H1 (cell line): ENCODE results near the gene ALOX15B. TPM values are rescaled to one million over a fixed set of nuclear protein-coding genes. Genes with fewer than 3 reads are reported as not detected.

Source experiments
- CTCF ChIA-PET: fragments of 300-600 bp; sonication (Branson Sonifier 250); formaldehyde crosslinking; loops from one replicate; lab custom pipeline; 2021; ENCODE audit not compliant: partially characterized antibody; lab: Charles Lee
- POLR2A ChIA-PET: fragments of 300-600 bp; sonication (Branson Sonifier 250); formaldehyde crosslinking; loops from one replicate; lab custom pipeline; 2021; ENCODE audit warnings: inconsistent platforms; ENCODE audit not compliant: partially characterized antibody; lab: Charles Lee
- DNase-seq, 2 experiments: peaks; one replicate each; pipeline versions ENCODE4 v3.0.0 to v3.0.0-alpha.2; 2010 to 2022; ENCODE audit warnings: low spot score in 2 of 2, low read depth in 1 of 2, mixed read lengths in 1 of 2
- FAIRE-seq: peaks from 2 replicates; lab custom pipeline; 2011; peaks lifted over from hg19 to GRCh38; lab: Jason Lieb, UNC
- H2AFZ ChIP-seq: 2 replicates; pipeline ENCODE4 v1.8.1; 2012; ENCODE audit warnings: low read length, inconsistent platforms
- H2AK5ac ChIP-seq: 2 replicates; pipeline ENCODE4 v1.6.1; 2013; ENCODE audit warnings: low read depth, low read length
- H2BK120ac ChIP-seq: replicated peaks from 2 replicates; pipeline ENCODE3; 2013; ENCODE audit warnings: low read depth, low read length, inconsistent platforms
- H2BK12ac ChIP-seq: 2 replicates; pipeline ENCODE4 v1.6.1; 2013; ENCODE audit warnings: low read depth, low read length
- H2BK15ac ChIP-seq: 2 replicates; pipeline ENCODE4 v1.6.1; 2013; ENCODE audit warnings: low read length
- H2BK20ac ChIP-seq: 2 replicates; pipeline ENCODE4 v1.6.1; 2013; ENCODE audit warnings: low read length
- H2BK5ac ChIP-seq: 2 replicates; pipeline ENCODE4 v1.6.1; 2013; ENCODE audit warnings: low read depth, low read length
- H3K14ac ChIP-seq: 2 replicates; pipeline ENCODE4 v1.6.1; 2013; ENCODE audit warnings: inconsistent platforms; ENCODE audit not compliant: insufficient read length
- H3K18ac ChIP-seq: 2 replicates; pipeline ENCODE4 v1.6.1; 2013; ENCODE audit warnings: low read length; ENCODE audit errors: extremely low read depth
- H3K23ac ChIP-seq: 2 replicates; pipeline ENCODE4 v1.6.1; 2013; ENCODE audit warnings: inconsistent platforms; ENCODE audit not compliant: insufficient read length
- H3K23me2 ChIP-seq: 2 replicates; pipeline ENCODE4 v1.6.1; 2013; ENCODE audit warnings: low read depth, low read length
- H3K27ac ChIP-seq: 2 replicates; pipeline ENCODE4 v1.6.1; 2011; ENCODE audit warnings: low read depth, low read length, inconsistent platforms
- H3K27me3 ChIP-seq, 4 experiments: replicated peaks in 1 of 4; 1 replicate in 1 of 4; 2 replicates in 3 of 4; pipeline versions ENCODE4 v1.6.1 to v1.8.1; 2011 to 2013; ENCODE audit warnings: low read length in 3 of 4, mild to moderate bottlenecking in 3 of 4, inconsistent platforms in 2 of 4, mixed read lengths in 2 of 4, moderate library complexity in 1 of 4; ENCODE audit not compliant: control insufficient read depth in 3 of 4, insufficient read depth in 3 of 4; ENCODE audit errors: extremely low read depth in 1 of 4
- H3K36me3 ChIP-seq, 4 experiments: 2 replicates each; pipeline versions ENCODE4 v1.6.1 to v1.8.1; 2011 to 2013; ENCODE audit warnings: mild to moderate bottlenecking in 4 of 4, low read length in 3 of 4, moderate library complexity in 2 of 4, control low read depth in 1 of 4, inconsistent platforms in 1 of 4; ENCODE audit not compliant: insufficient read depth in 4 of 4, control insufficient read depth in 2 of 4
- H3K4ac ChIP-seq: replicated peaks from 2 replicates; pipeline ENCODE3; 2013; ENCODE audit warnings: low read length, low read depth, mixed read lengths, inconsistent platforms; ENCODE audit not compliant: insufficient read length
- H3K4me1 ChIP-seq, 4 experiments: replicated peaks in 1 of 4; 1 replicate in 1 of 4; 2 replicates in 3 of 4; pipeline versions ENCODE4 v1.6.1 to v1.8.1; 2011 to 2013; ENCODE audit warnings: low read length in 3 of 4, inconsistent platforms in 2 of 4, mixed read lengths in 1 of 4; ENCODE audit not compliant: insufficient read depth in 4 of 4, control insufficient read depth in 3 of 4
- H3K4me2 ChIP-seq, 2 experiments: 2 replicates each; pipeline versions ENCODE4 v1.6.1 to v1.8.1; 2011 to 2013; ENCODE audit warnings: low read depth in 2 of 2, low read length in 2 of 2, control low read depth in 1 of 2, inconsistent platforms in 1 of 2, mild to moderate bottlenecking in 1 of 2; ENCODE audit not compliant: insufficient read depth in 1 of 2
- H3K4me3 ChIP-seq, 4 experiments: fragments of 200-600, 300-600 bp in 1 of 4; sonication (generic), shearing (Covaris generic), sonication (Bioruptor Twin) in 1 of 4; 2 replicates each; pipeline versions ENCODE4 v1.5.1 to v1.8.1; 2011 to 2016; ENCODE audit warnings: low read length in 4 of 4, low read depth in 3 of 4, control low read depth in 2 of 4, inconsistent platforms in 2 of 4, mild to moderate bottlenecking in 2 of 4, mixed read lengths in 1 of 4, moderate library complexity in 1 of 4; ENCODE audit not compliant: insufficient read depth in 2 of 4; ENCODE audit errors: extremely low read depth in 1 of 4
- H3K56ac ChIP-seq: replicated peaks from 2 replicates; pipeline ENCODE3; 2013; ENCODE audit warnings: low read depth, mild to moderate bottlenecking, mixed read lengths, low read length, inconsistent platforms; ENCODE audit not compliant: insufficient read length
- H3K79me1 ChIP-seq: 2 replicates; pipeline ENCODE4 v1.6.1; 2013; ENCODE audit warnings: low read depth, low read length, control low read depth
- H3K79me2 ChIP-seq, 2 experiments: 2 replicates each; pipeline versions ENCODE4 v1.6.1 to v1.8.1; 2012 to 2013; ENCODE audit warnings: low read length in 2 of 2, mild to moderate bottlenecking in 2 of 2, inconsistent platforms in 1 of 2; ENCODE audit not compliant: insufficient read depth in 2 of 2, control insufficient read depth in 1 of 2
- H3K9ac ChIP-seq, 4 experiments: replicated peaks in 1 of 4; 1 replicate in 1 of 4; 2 replicates in 3 of 4; pipeline versions ENCODE4 v1.6.1 to v1.8.1; 2011 to 2013; ENCODE audit warnings: low read depth in 3 of 4, low read length in 3 of 4, control low read depth in 2 of 4, mild to moderate bottlenecking in 2 of 4, moderate library complexity in 2 of 4, inconsistent platforms in 1 of 4; ENCODE audit errors: extremely low read depth in 1 of 4
- H3K9me3 ChIP-seq, 2 experiments: 2 replicates each; pipeline versions ENCODE4 v1.6.1 to v1.8.1; 2012 to 2013; ENCODE audit warnings: mild to moderate bottlenecking in 2 of 2, moderate library complexity in 2 of 2, control low read depth in 1 of 2, inconsistent platforms in 1 of 2, low read depth in 1 of 2, low read length in 1 of 2, mixed read lengths in 1 of 2; ENCODE audit not compliant: insufficient read depth in 2 of 2
- H4K20me1 ChIP-seq, 2 experiments: replicated peaks in 1 of 2; 2 replicates each; pipeline versions ENCODE3 to v1.8.1; 2011 to 2013; ENCODE audit warnings: inconsistent platforms in 2 of 2, low read length in 2 of 2, mild to moderate bottlenecking in 1 of 2; ENCODE audit not compliant: insufficient read depth in 2 of 2, control insufficient read depth in 1 of 2
- H4K5ac ChIP-seq: 2 replicates; pipeline ENCODE4 v1.6.1; 2013; ENCODE audit warnings: low read length, low read depth, mixed read lengths, inconsistent platforms; ENCODE audit not compliant: insufficient read length
- H4K8ac ChIP-seq: 2 replicates; pipeline ENCODE4 v1.8.0; 2013; ENCODE audit warnings: mild to moderate bottlenecking, moderate library complexity, low read length, inconsistent platforms; ENCODE audit not compliant: insufficient read depth; ENCODE audit errors: extremely low read depth
- H4K91ac ChIP-seq: replicated peaks from 2 replicates; pipeline ENCODE3; 2013; ENCODE audit warnings: low read length, mixed read lengths, inconsistent platforms; ENCODE audit not compliant: insufficient read length
- HDAC2 ChIP-seq, 2 experiments: fragments of 300-600 bp in 1 of 2; sonication (generic) in 1 of 2; IDR thresholded peaks; 2 replicates each; pipeline ENCODE4 v1.6.1; 2011 to 2012; ENCODE audit warnings: low read depth in 2 of 2, low read length in 2 of 2, mild to moderate bottlenecking in 2 of 2, moderate library complexity in 2 of 2, borderline replicate concordance in 1 of 2, inconsistent platforms in 1 of 2
- KDM1A ChIP-seq: fragments of 200-600, 300-600 bp; sonication (generic); IDR thresholded peaks from 2 replicates; pipeline ENCODE4 v1.7.1; 2016; ENCODE audit warnings: mild to moderate bottlenecking, low read length, borderline replicate concordance
- SRF ChIP-seq: IDR thresholded peaks from 2 replicates; pipeline ENCODE4 v1.6.1; 2011; ENCODE audit warnings: mild to moderate bottlenecking, low read depth, low read length, moderate library complexity
- WGBS, 2 experiments: shearing (Covaris generic) in 1 of 2; methylation state at CpG; one replicate each; pipeline versions ENCODE4 v1.1.6 to v1.1.7; 2013 to 2015; ENCODE audit warnings: low lambda C conversion rate in 2 of 2, mixed read lengths in 2 of 2, inconsistent platforms in 1 of 2, low coverage in 1 of 2, missing lambda C conversion rate in 1 of 2; ENCODE audit not compliant: insufficient replicate concordance in 2 of 2, insufficient coverage in 1 of 2, insufficient read length in 1 of 2; ENCODE audit errors: extremely low coverage in 1 of 2, missing lambda C conversion rate in 1 of 2; 5-methylcytosine and 5-hydroxymethylcytosine counted together
- polyA plus RNA-seq, 7 experiments: library from polyadenylated mRNA; depleted of rRNA in 3 of 7; stranded (reverse) in 5 of 7; unstranded in 2 of 7; fragments of >200 nt in 5 of 7; fragments of 200-250 nt in 2 of 7; gene quantifications; 1 replicate in 5 of 7; 2 replicates in 1 of 7; 4 replicates in 1 of 7; pipeline versions ENCODE4 v1.2.1 to v1.2.3, GENCODE V29; 2011 to 2013; ENCODE audit warnings: missing spikeins in 2 of 7, mixed read lengths in 2 of 7
- total RNA-seq: library from RNA; stranded (reverse); fragmentation: NEBNext Ultra II Directional; extraction: Animal tissue kit (Norgen Biotek cat#: 25700); gene quantifications from 2 replicates; pipeline ENCODE4 v1.2.1, GENCODE V29; 2021
- TF ChIP-seq, protein P1 (sequence below): IDR thresholded peaks from 2 replicates; pipeline ENCODE4 v1.6.1; 2012; ENCODE audit warnings: inconsistent platforms
- TF ChIP-seq, protein P2 (sequence below): IDR thresholded peaks from 2 replicates; pipeline ENCODE4 v1.6.1; 2012; ENCODE audit warnings: low read length, inconsistent platforms

ALOX15B gene
- total and polyA plus RNA-seq, 2 of the 8 experiments (the other 6 are each of a cell fraction or from before 2014, with no cell fraction given): 0.63 to 0.91 TPM

DNA sequence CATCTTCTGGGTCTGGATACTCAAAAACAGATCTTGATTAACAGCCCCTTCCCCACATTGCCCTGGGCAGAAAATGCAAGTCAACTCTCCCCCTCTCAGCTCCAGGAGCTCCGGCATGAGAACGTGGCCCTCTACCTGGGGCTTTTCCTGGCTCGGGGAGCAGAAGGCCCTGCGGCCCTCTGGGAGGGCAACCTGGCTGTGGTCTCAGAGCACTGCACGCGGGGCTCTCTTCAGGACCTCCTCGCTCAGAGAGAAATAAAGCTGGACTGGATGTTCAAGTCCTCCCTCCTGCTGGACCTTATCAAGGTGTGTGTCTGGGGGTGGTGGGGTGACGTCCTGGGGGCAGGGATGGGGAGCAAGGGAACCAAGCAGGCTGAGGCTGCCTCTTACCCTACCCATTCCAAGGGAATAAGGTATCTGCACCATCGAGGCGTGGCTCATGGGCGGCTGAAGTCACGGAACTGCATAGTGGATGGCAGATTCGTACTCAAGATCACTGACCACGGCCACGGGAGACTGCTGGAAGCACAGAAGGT lies 26.7 kb upstream of the ALOX15B start:
- Histone ChIP-seq H4K91ac (no peak overlapping the region), H3K14ac (no peak overlapping the region), H3K27me3 (peaks cover 5 to 35% (median 19%) of the 10 kb centered on the region in 4 experiments), H3K79me1 (no peaks in the 10 kb centered on the region), H3K23ac (no peak overlapping the region), H3K36me3 (no peaks in the 10 kb centered on the region), H3K9ac (no peak overlapping the region), H4K8ac (no peak overlapping the region), H2BK15ac (no peak overlapping the region), H2AK5ac (no peak overlapping the region), H3K4me2 (no peak overlapping the region), H3K4me3 (no peak overlapping the region), H2BK120ac (no peak overlapping the region), H3K27ac (no peak overlapping the region), H3K18ac (no peak overlapping the region), H3K23me2 (peaks cover 8% of the 10 kb centered on the region; the same call in 1 of the 2 replicates), H4K20me1 (no peaks in the 10 kb centered on the region), H3K4me1 (peaks cover 0 to 5% (median 0%) of the 10 kb centered on the region in 4 experiments; a peak in 2 of 7 replicates), H2AFZ (no peak overlapping the region), H4K5ac (no peak overlapping the region), H2BK5ac (no peak overlapping the region), H3K56ac (no peak overlapping the region), H3K4ac (no peak overlapping the region), H3K9me3 (no peaks in the 10 kb centered on the region), H2BK12ac (no peak overlapping the region), H2BK20ac (no peak overlapping the region), H3K79me2 (no peaks in the 10 kb centered on the region)
- CTCF ChIA-PET: interaction anchor here (0.7 to 12.8 kb wide), 7 partner anchors 10 to 149 kb away, joined by 3 to 141 read pairs (median 4); partner anchors contain the start of gene ALOX15B
- no peak for DNase-seq
- POLR2A ChIA-PET: no interaction called here
- no peak for FAIRE-seq
- WGBS, 2 experiments: 75% methylated on average over 11 of the region's 15 CpGs; no CpG with 5 or more reads in 1 of the 2 experiments
- TF ChIP-seq KDM1A: no peak
- no peak for TF ChIP-seq HDAC2 (IDR thresholded peaks at IDR 0.05; ENCODE audit: borderline replicate concordance in 1 of 2, low read depth in 2 of 2, low read length in 2 of 2)
- TF ChIP-seq, protein P1, sequence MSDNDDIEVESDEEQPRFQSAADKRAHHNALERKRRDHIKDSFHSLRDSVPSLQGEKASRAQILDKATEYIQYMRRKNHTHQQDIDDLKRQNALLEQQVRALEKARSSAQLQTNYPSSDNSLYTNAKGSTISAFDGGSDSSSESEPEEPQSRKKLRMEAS: no peak
- TF ChIP-seq, protein P2, sequence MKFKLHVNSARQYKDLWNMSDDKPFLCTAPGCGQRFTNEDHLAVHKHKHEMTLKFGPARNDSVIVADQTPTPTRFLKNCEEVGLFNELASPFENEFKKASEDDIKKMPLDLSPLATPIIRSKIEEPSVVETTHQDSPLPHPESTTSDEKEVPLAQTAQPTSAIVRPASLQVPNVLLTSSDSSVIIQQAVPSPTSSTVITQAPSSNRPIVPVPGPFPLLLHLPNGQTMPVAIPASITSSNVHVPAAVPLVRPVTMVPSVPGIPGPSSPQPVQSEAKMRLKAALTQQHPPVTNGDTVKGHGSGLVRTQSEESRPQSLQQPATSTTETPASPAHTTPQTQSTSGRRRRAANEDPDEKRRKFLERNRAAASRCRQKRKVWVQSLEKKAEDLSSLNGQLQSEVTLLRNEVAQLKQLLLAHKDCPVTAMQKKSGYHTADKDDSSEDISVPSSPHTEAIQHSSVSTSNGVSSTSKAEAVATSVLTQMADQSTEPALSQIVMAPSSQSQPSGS: no peak
- no peak for TF ChIP-seq SRF
